GM10266 (cell line): ENCODE results near the gene MYRIP.

Source experiments
- DNase-seq: peaks from one replicate; pipeline ENCODE4 v3.0.0; 2012; ENCODE audit errors: extremely low spot score
- CTCF ChIP-seq: IDR thresholded peaks from 2 replicates; pipeline ENCODE4 v1.5.1; 2012; ENCODE audit warnings: mild to moderate bottlenecking, low read depth; ENCODE audit not compliant: control insufficient read depth, insufficient read depth; ENCODE audit errors: missing control alignments

Gene MYRIP

DNA sequence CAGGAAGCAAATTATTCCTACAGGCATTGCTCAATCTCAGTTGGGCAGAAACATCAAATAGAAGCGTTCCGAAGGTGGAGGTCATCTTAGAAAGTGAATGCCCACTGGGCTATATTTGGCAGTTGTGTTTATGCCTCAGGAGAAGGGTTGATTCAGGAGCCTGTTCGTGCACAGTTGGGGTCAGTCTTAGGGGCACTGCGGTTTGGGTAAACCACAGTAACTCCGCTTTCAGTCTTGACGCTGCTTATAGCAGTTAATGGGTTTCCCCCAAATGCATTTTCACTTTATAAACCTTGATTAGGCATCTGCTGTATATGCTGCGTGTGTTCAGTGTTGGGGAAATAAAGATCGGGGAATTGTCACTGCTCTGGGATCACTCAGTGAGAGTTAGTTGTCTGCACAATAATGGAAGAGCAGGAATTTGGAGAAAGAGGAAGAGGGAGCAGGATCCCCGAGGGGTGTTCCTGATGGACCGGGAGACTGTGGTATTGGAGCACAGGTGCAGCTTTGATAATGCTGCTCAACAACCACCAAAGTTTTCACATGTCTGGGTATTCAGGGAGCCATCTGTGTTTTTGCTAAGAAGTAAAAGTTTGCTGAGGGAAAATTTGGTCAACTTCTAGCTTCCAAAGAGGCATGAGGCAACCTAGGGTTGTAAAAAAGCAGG is 375.8 kb downstream of the MYRIP start:
- TF ChIP-seq CTCF, result no peak
- no peak for DNase-seq

- no peak for DNase-seq
- no peak for TF ChIP-seq CTCF
Measured at GRCh38 chr3:40186508-40186907, 377.1 kb downstream of the MYRIP start.

DNA sequence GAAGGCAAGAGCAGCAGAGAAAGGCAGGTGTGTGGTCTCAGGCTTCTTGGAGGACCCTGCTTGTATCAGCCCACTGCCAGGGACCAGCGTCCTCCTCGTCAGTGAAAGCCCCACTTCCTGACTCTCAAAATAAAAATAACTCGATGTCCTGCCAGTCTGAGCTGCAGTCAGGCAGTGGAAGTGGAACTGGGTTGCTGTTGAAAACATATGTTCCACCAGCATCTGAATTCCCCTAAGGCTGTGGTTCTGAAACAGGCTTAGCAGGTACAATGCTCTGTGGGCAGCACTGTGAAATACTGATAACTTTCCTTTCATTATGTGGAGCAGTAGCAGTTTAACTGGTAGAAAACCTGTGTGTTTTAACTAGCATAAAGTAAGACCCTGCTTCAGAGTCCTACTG is 378.5 kb downstream of the MYRIP start:
- DNase-seq, result peak; percentile 40

DNA sequence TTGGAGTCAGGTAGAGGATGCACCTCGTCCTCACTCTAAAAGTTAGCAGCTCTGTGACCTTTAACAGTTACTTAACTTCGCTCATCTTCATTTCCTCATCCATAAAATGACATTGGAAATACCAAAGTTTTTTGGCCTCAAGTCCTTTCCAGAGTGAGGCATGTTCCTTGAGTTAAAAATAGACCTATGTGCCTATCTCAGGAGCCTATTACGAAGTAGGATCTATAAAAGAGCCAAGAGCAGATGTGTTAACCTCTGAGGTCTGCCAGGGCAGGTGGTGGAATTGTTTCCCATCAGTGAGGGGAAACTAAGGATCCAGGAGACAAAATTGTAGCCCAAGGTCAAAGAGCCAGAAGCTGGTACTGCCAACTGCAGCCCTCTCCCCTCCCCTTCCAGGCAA is 379.7 kb downstream of the MYRIP start:
- TF ChIP-seq CTCF, result no peak
- no peak for DNase-seq

More for the DNA sequence above, 378.5 kb downstream of the MYRIP start:
- TF ChIP-seq CTCF, result no peak

DNA sequence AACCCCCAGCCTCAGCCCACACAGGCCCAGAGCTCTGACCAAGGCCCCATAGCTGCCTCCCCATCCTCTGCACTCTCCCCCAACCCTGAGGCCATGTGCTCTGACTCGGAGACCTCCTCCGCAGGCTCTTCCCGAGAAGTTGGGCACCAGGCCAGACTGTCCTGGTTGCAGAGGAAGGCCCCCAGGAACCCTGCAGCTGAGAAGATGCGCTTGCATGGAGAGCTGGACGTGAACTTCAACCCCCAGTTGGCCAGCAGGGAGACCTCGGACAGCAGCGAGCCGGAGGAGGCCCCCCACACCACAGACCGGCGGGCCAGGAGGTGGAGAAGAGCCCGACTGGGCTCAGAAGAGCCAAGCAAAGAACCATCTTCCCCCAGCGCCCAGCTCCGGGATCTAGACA is 380.6 kb downstream of the MYRIP start:
- TF ChIP-seq CTCF, result no peak
- DNase-seq, result no peak

- no peak for TF ChIP-seq CTCF
- DNase-seq, result no peak
Measured at GRCh38 chr3:40191251-40191650, 381.8 kb downstream of the MYRIP start.

DNA sequence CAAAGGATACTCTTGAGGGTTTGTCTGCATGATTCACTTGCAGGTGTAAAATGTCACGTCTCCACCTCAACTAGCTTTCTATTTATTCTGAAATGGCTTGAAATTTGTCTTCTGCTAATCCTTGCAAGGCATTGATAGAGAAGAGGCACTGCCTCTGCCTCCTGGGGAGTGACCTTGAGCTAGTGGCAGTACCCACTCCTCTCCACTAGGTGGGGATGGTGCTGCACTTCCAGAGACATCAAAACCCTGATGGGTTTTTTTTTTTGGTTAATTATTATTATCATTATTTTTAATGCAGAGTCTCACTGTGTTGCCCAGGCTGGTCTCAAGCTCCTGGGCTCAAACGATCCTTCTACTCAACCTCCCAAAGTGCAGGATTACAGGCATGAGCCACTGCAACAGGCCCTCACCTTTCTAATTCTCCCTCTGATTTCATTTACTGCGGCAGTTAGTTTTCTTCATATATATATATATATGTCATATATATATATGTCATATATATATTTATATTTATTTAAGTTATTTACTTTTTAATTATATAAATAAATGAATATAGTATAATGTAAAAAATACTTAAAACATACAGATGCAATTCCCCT is 382.5 kb downstream of the MYRIP start:
- DNase-seq, result peak; percentile 53
- peak; percentile 84 for TF ChIP-seq CTCF
